Psoas muscle (tissue), 8 donors: ENCODE measurements around the gene IFT57. TPM values are rescaled to one million over a fixed set of nuclear protein-coding genes. Genes with fewer than 3 reads are reported as not detected.

Source experiments
- ATAC-seq, 4 donors: fragments of 200-7000 bp; cut with Tn5 transposase; one replicate each; pipeline ENCODE4 v1.9.1; 2020; ENCODE audit warnings: moderate library complexity in 3 of 4, mild to moderate bottlenecking in 2 of 4
- DNase-seq, 2 donors: peaks; one replicate each; pipeline ENCODE4 v3.0.0-alpha.2; 2020
- H3K27ac ChIP-seq: fragments of 200-600 bp; one replicate; pipeline ENCODE4 v1.8.0; 2022
- H3K27me3 ChIP-seq, 3 donors: fragments of 200-600 bp in 1 of 3; one replicate each; pipeline versions ENCODE4 v1.6.1 to v1.8.0; 2013 to 2022; ENCODE audit warnings: low read length in 2 of 3, mild to moderate bottlenecking in 2 of 3, moderate library complexity in 1 of 3; ENCODE audit not compliant: insufficient read depth in 3 of 3
- H3K36me3 ChIP-seq, 2 donors: fragments of 200-600 bp in 1 of 2; one replicate each; pipeline versions ENCODE4 v1.6.1 to v1.8.0; 2013 to 2022; ENCODE audit warnings: low read depth in 1 of 2, mild to moderate bottlenecking in 1 of 2, moderate library complexity in 1 of 2; ENCODE audit not compliant: insufficient read depth in 1 of 2
- H3K4me1 ChIP-seq: fragments of 200-600 bp; one replicate; pipeline ENCODE4 v1.8.0; 2022
- H3K4me3 ChIP-seq: fragments of 200-600 bp; one replicate; pipeline ENCODE4 v1.8.0; 2022; ENCODE audit warnings: mild to moderate bottlenecking
- H3K9me3 ChIP-seq: fragments of 200-600 bp; one replicate; pipeline ENCODE4 v1.8.0; 2022
- CTCF ChIP-seq: fragments of 200-600 bp; IDR thresholded peaks from one replicate; pipeline ENCODE4 v1.8.0; 2022; ENCODE audit warnings: antibody characterized with exemption
- WGBS, 3 donors: extraction: QIAGEN DNeasy Blood & Tissue Kit; methylation state at CpG; one replicate each; pipeline versions ENCODE4 v1.1.6 to v1.1.7; 2013; 5-methylcytosine and 5-hydroxymethylcytosine counted together
- intact Hi-C, 2 donors: fragments of 100-400 bp; cut with DNase I; formaldehyde crosslinking; loops; one replicate each; pipeline versions ENCODE4 v1.11.0 to v1.14.2; 2022
- polyA plus RNA-seq, 3 donors: library from polyadenylated mRNA; stranded (reverse); fragments of 200-250 nt; gene quantifications; one replicate each; pipeline ENCODE4 v1.2.3, GENCODE V29; 2013
- total RNA-seq, 4 donors: library from RNA; stranded (reverse); fragmentation: NEBNext Ultra II Directional in 2 of 4; extraction: Animal tissue kit (Norgen Biotek cat#: 25700) in 2 of 4; gene quantifications; one replicate each; pipeline versions ENCODE4 v1.2.1 to v1.2.4, GENCODE V29; 2021 to 2023
- donor health status: healthy with polysubstance abuse.
- donor health status: DM: no; HTN: no; CAD: no; lungs with moderate emphysema.
- donor health status: Bipolar disorder and iron deficiency.
- donor health status: healthy.
- donor health status: DM: yes; HTN: yes; CAD: no.
- donor health status: DM: no; HTN: no; CAD: no.
- donor health status: DM: no; HTN: no; CAD: no.
- donor health status: DM: yes; HTN: yes; CAD: no.

IFT57 gene
- total and polyA plus RNA-seq, 7 donors = 5.3 to 18.0 (median 14.6) TPM

- intact Hi-C loops = no loop called here
- Histone ChIP-seq H3K9me3 (no peaks in the 10 kb centered on the region), H3K4me3 (no peak overlapping the region), H3K27me3 (no peaks in the 10 kb centered on the region), H3K27ac (no peak overlapping the region), H3K36me3 (no peaks in the 10 kb centered on the region), H3K4me1 (no peaks in the 10 kb centered on the region)
- ATAC-seq (no peak), DNase-seq (no peak)
- no peak for TF ChIP-seq CTCF
- 85 to 96% (median 89%) methylated on average over 1 of the region's 1 CpG for WGBS, 3 donors
These were observed 29.6 kb upstream of the IFT57 start for GRCh38 chr3:108251844-108252243.

GRCh38 chr3:108251265-108251664 lies 29.0 kb upstream of the IFT57 start:
- 85 to 89% (median 88%) methylated on average over 4 of the region's 4 CpGs for WGBS, 3 donors
- no peak for DNase-seq
- no peaks in the 10 kb centered on the region for H3K27me3 ChIP-seq
- TF ChIP-seq CTCF = no peak
- ATAC-seq = no peak
- no peak overlapping the region for H3K4me3 ChIP-seq
- no peak overlapping the region for H3K27ac ChIP-seq
- H3K4me1 ChIP-seq = no peaks in the 10 kb centered on the region
- intact Hi-C loops = no loop called here
- H3K36me3 ChIP-seq = no peaks in the 10 kb centered on the region
- H3K9me3 ChIP-seq = no peaks in the 10 kb centered on the region

GRCh38 chr3:108250626-108251025 lies 28.4 kb upstream of the IFT57 start:
- intact Hi-C loops = no loop called here
- no peak overlapping the region for H3K27ac ChIP-seq

GRCh38 chr3:108243243-108243642 lies 21.0 kb upstream of the IFT57 start:
- H3K9me3 ChIP-seq = no peaks in the 10 kb centered on the region
- no peak overlapping the region for H3K27ac ChIP-seq
- 79 to 88% (median 84%) methylated on average over 2 of the region's 2 CpGs for WGBS, 3 donors
- intact Hi-C loops = no loop called here
- DNase-seq (no peak), ATAC-seq (no peak)
- no peak overlapping the region for H3K4me3 ChIP-seq
- TF ChIP-seq CTCF = no peak
- no peaks in the 10 kb centered on the region for H3K27me3 ChIP-seq
- no peaks in the 10 kb centered on the region for H3K4me1 ChIP-seq
- H3K36me3 ChIP-seq = no peaks in the 10 kb centered on the region

More at GRCh38 chr3:108250626-108251025, 28.4 kb upstream of the IFT57 start:
- no peak for TF ChIP-seq CTCF
- no peaks in the 10 kb centered on the region for H3K4me1 ChIP-seq
- no peak overlapping the region for H3K4me3 ChIP-seq
- ATAC-seq (no peak), DNase-seq (no peak)
- H3K27me3 ChIP-seq = no peaks in the 10 kb centered on the region
- no peaks in the 10 kb centered on the region for H3K9me3 ChIP-seq
- 97 to 98% (median 98%) methylated on average over 2 of the region's 2 CpGs for WGBS, 3 donors
- H3K36me3 ChIP-seq = no peaks in the 10 kb centered on the region

- no peak overlapping the region for H3K4me3 ChIP-seq
- H3K9me3 ChIP-seq = no peaks in the 10 kb centered on the region
- TF ChIP-seq CTCF = no peak
- H3K36me3 ChIP-seq = no peaks in the 10 kb centered on the region
- no peaks in the 10 kb centered on the region for H3K27me3 ChIP-seq
- H3K27ac ChIP-seq = no peak overlapping the region
- ATAC-seq (no peak), DNase-seq (no peak)
- intact Hi-C loops = no loop called here
- no peaks in the 10 kb centered on the region for H3K4me1 ChIP-seq
These were observed 20.6 kb upstream of the IFT57 start for GRCh38 chr3:108242776-108243175.
